OCI-LY7 (cell line): Measurements from ENCODE around the gene SERF2.
"Not testable (repeated sequence)": the region's sequence is repeated elsewhere in the genome, so short reads cannot be mapped to it uniquely, and the experiment has no call there.

Source experiments
- CTCF ChIP-seq: fragments of 200-600 bp; sonication (generic); conservative IDR thresholded peaks from 2 replicates; pipeline ENCODE4 v1.5.1; 2014; ENCODE audit warnings: mild to moderate bottlenecking, antibody characterized with exemption, low read length, moderate library complexity, mixed read lengths
- EZH2phosphoT487 ChIP-seq: fragments of 200-600 bp; sonication (generic); IDR thresholded peaks from 2 replicates; pipeline ENCODE4 v1.6.1; 2018; ENCODE audit warnings: low read depth, borderline replicate concordance, mild to moderate bottlenecking, mixed run types, antibody characterized with exemption, low read length, moderate library complexity, mixed read lengths

- TF ChIP-seq EZH2phosphoT487, CTCF: not testable (repeated sequence)
These were observed 22.9 kb downstream of the SERF2 start for GRCh38 chr15:43815064-43815463.
